HT1080 (cell line): ENCODE data around the gene DDX24. TPM values are rescaled to one million over a fixed set of nuclear protein-coding genes. Genes with fewer than 3 reads are reported as not detected.

Source experiments
- DNase-seq: peaks from one replicate; pipeline ENCODE4 v3.0.0-alpha.2; 2015; ENCODE audit warnings: low read depth
- total RNA-seq: library from RNA; depleted of rRNA; stranded (reverse); fragments of >200 nt; shearing (Covaris generic); gene quantifications from 2 replicates; pipeline ENCODE4 v1.2.3, GENCODE V29; 2014

The DDX24 gene
- total RNA-seq, 1 experiment from 2014 or later: 197 TPM

GRCh38 chr14:94049625-94050023 is 31.4 kb downstream of the DDX24 start:
- no peak for DNase-seq

GRCh38 chr14:94048691-94049624 is 32.0 kb downstream of the DDX24 start:
- no peak for DNase-seq

- no peak for DNase-seq
Measured at GRCh38 chr14:94047581-94047980, 33.4 kb downstream of the DDX24 start.

- DNase-seq: no peak
Measured at GRCh38 chr14:94046696-94047250, 34.2 kb downstream of the DDX24 start.

GRCh38 chr14:94045563-94046345 is 35.2 kb downstream of the DDX24 start:
- no peak for DNase-seq

GRCh38 chr14:94045101-94045500 is 35.9 kb downstream of the DDX24 start:
- no peak for DNase-seq

- no peak for DNase-seq
Measured at GRCh38 chr14:94044476-94045091, 36.4 kb downstream of the DDX24 start.

- DNase-seq: no peak
Measured at GRCh38 chr14:94043756-94044475, 37.1 kb downstream of the DDX24 start.

- no peak for DNase-seq
Measured at GRCh38 chr14:94043111-94043755, 37.8 kb downstream of the DDX24 start.

DNA sequence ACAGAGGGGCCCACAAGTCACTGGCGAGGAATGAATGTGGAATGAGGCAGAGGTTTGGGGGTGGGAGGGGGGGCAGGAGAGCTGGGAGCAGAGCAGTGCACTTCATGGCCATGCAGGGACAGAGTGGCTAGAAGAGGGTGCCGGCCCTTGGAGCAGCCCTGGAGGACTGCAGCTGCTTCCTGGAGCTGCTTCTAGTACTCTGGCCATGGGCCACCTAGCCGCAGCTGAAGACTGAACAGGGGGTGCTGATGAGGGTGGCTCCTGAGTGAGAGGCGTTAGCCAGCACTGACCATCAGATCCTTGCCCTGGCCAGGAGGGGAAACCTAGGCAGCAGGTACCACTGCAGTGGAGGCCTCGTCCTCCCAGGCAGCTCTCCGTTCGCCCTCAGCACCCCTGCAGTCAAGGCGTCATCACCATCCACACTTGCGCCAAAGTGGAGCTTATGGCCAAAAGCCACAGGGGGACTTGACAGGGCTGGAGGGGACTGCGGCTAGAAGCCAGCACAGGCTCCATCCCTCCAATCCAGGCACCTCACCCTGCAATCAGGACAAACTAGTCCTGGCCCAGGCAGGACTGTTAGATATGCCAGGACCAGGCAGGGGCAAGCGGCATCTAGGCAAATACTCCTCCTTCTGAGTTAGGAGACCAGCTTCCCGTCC is 38.4 kb downstream of the DDX24 start:
- no peak for DNase-seq

- DNase-seq: no peak
Measured at GRCh38 chr14:94041551-94042346, 39.3 kb downstream of the DDX24 start.

GRCh38 chr14:94040796-94041195 is 40.2 kb downstream of the DDX24 start:
- DNase-seq: no peak

DNA sequence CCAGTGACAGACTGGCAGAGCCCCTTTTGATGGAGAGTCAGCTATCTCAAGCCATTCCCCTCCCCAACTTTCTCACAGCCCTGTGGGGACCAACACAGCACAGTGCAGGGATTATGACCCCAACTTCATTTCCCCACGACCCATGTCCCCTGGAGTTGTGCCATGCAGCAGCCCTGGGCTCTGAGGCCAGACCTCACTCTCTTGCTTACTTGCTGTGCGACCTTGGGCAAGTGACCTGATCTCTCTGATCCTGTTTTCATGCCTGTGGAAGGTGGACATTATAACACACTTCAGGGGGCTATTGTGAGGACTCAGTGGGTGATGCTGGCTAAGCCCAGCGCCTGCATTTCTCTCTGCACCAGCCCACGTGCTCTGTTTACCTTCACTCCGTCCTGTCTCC is 40.8 kb downstream of the DDX24 start:
- DNase-seq: no peak

GRCh38 chr14:94038921-94039629 is 41.9 kb downstream of the DDX24 start:
- DNase-seq: no peak

DNA sequence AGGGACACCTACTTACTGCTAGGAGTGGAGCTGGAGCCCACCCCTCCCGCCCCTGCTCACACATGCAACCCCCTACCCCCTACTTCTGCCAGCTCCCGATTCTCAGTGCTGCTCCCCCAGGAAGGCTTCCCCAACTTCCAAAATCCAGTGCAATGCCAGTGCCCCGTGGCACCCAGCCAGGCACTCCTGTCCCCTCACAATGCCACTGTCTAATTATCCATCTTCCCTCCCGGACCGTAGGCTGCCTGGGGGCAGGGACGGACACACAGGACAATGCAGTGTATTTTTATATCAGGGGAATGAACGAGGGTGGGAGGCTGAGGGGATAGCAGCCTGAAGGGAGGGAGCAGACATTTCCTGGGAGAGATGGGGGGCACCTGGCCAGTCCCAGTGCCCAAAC is 42.5 kb downstream of the DDX24 start:
- no peak for DNase-seq

GRCh38 chr14:94037954-94038353 is 43.0 kb downstream of the DDX24 start:
- no peak for DNase-seq

DNA sequence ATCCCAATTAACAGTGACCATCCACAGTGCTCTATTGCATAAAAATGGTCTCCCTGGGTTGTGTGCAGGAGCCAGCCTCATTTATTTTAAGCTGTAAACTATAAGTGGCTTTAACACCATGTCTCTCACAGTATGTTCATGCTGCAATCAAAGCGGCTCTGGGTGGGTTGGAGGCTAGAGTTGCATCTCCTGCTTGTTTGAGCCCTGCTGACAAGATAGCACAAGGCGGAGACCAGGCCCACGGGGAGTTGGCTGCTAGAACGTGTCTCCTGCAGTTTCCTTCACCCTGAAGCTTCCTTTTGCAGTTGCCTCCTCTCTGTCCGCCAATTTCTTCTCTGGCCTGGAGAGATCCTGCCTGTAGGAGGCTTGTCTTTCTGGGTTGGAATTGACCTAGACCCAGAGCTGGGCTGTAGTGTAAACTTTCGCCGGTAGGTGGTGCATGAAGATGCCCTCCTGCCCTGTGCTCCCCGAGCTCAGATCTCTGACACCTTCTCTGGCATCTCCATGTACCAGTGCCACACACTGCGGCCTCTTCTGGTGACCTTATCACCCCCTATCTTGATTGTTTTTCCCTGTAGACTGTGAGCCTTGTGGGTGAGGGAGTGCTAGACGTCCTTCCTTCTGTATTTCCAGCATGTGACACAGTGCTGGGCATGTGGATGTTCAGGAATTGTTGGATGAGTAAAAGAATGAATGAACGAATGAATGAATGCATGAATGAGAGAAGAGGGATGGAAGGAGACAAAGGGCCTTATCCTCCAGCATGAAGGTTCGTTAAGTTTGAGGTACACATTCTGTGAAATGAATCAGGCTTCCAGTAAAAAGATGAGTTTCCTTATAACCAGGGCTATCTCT is 44.5 kb downstream of the DDX24 start:
- peak; percentile 83 for DNase-seq
